ENCODE results near the gene RSPH3.

GRCh38 chr6:159031846-159032245, 31.8 kb upstream of the RSPH3 start:
- TF ChIP-seq CTCF (optimal IDR thresholded peaks at IDR 0.05 in 1 of 3, IDR thresholded peaks at IDR 0.05 in 1 of 3, conservative IDR thresholded peaks at IDR 0.05 in 1 of 3; ENCODE audit: extremely low read depth in 1 of 3, insufficient read depth in 2 of 3, low read length in 3 of 3), result no peak
- TF ChIP-seq EZH2 (IDR thresholded peaks at IDR 0.05; ENCODE audit: low read length), result no peak

Data from keratinocyte (primary cell).